AG04449 (cell line): ENCODE measurements around the gene DUSP15.

Experiments
- CTCF ChIA-PET: fragments of 350-600 bp; formaldehyde crosslinking; extraction: SDS; loops from one replicate; lab custom pipeline; 2021; ENCODE audit warnings: antibody characterized with exemption; lab: Yijun Ruan, JAX
- POLR2A ChIA-PET: fragments of 400-600, 350-600 bp; formaldehyde crosslinking; extraction: SDS; loops from one replicate; lab custom pipeline; 2020; ENCODE audit warnings: antibody characterized with exemption, inconsistent platforms; lab: Yijun Ruan, JAX
- DNase-seq: peaks from one replicate; pipeline ENCODE4 v3.0.0-alpha.2; 2010; ENCODE audit warnings: low read depth, low spot score
- H3K4me3 ChIP-seq: 2 replicates; pipeline ENCODE4 v1.5.1; 2011; ENCODE audit warnings: low read depth, mild to moderate bottlenecking, control low read depth, low read length
- CTCF ChIP-seq: IDR thresholded peaks from one replicate; pipeline ENCODE4 v1.5.1; 2011; ENCODE audit warnings: mild to moderate bottlenecking, moderate library complexity, low read length, control low read depth, inconsistent platforms; ENCODE audit not compliant: insufficient read depth; ENCODE audit errors: missing control alignments

Gene DUSP15

GRCh38 chr20:31915491-31916280 is 45.4 kb upstream of the DUSP15 start:
- ChIA-PET CTCF (no interaction called here), POLR2A (no interaction called here)
- no peak for TF ChIP-seq CTCF
- no peak for DNase-seq
- H3K4me3 ChIP-seq, result no peak overlapping the region

GRCh38 chr20:31914170-31914569 is 43.8 kb upstream of the DUSP15 start:
- no peak for TF ChIP-seq CTCF
- ChIA-PET POLR2A (no interaction called here), CTCF (no interaction called here)
- no peak overlapping the region for H3K4me3 ChIP-seq
- DNase-seq, result no peak

GRCh38 chr20:31913431-31914157 is 43.3 kb upstream of the DUSP15 start:
- no peak for DNase-seq
- POLR2A ChIA-PET, result no interaction called here
- CTCF ChIA-PET, result interaction anchor here (1.5 kb wide), 1 partner anchor 38 kb away, joined by 4 read pairs; the partner anchor contains the start of gene PDRG1
- no peak overlapping the region for H3K4me3 ChIP-seq
- TF ChIP-seq CTCF, result no peak

- CTCF ChIA-PET, result interaction anchor here (1.2 to 1.3 kb wide), 2 partner anchors 42 to 56 kb away, joined by 3 to 4 read pairs; partner anchors contain the start of gene PDRG1
Measured at GRCh38 chr20:31910071-31910803, 39.9 kb upstream of the DUSP15 start.

GRCh38 chr20:31909253-31910070 is 39.1 kb upstream of the DUSP15 start:
- ChIA-PET CTCF (interaction anchor here (1.2 kb wide), 1 partner anchor 55 kb away, joined by 4 read pairs; no protein-coding TSS in a partner anchor), POLR2A (no interaction called here)
- no peak for TF ChIP-seq CTCF
- no peak for DNase-seq
- H3K4me3 ChIP-seq, result no peak overlapping the region

More at GRCh38 chr20:31910071-31910803, 39.9 kb upstream of the DUSP15 start:
- DNase-seq, result no peak
- H3K4me3 ChIP-seq, result no peak overlapping the region
- TF ChIP-seq CTCF, result no peak
- POLR2A ChIA-PET, result no interaction called here
